Sigmoid colon (tissue), 3 donors: Measurements from ENCODE around the gene VOPP1.

Experiments used
- POLR2A ChIP-seq, 2 donors: fragments of 450-650 bp; IDR thresholded peaks; one replicate each; pipeline ENCODE4 v1.6.1; 2016; ENCODE audit warnings: antibody characterized with exemption in 2 of 2, mild to moderate bottlenecking in 2 of 2, moderate library complexity in 2 of 2
- TF ChIP-seq, protein P1 (sequence below), 4 experiments: fragments of 450-650 bp in 3 of 4; fragments of 200-600 bp in 1 of 4; IDR thresholded peaks; one replicate each; pipeline ENCODE4 v1.5.1; 2016 to 2019; ENCODE audit warnings: antibody characterized with exemption in 4 of 4, mild to moderate bottlenecking in 3 of 4, moderate library complexity in 2 of 4

DNA sequence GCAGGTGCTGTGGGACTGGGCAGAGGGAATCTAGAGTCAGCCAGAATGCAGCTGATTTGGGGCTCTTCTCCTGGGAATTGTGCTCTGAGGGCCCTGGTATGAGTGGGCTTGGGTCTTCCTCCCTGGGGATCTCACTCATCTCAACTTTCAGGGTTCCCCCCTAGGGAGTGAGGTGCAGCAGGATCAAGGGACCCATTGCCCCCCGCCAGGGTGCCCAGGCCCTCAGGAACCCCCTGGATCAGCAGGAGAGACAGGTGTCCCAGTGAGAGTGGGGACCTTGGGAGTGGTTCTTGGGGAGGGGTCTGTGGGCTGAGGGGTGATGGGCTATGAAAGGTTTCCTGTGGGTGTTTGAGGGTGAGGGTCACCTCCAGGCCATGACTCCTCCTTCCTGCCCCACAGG lies 17.6 kb upstream of the VOPP1 start:
- no peak for TF ChIP-seq POLR2A (IDR thresholded peaks at IDR 0.05)
- TF ChIP-seq, protein P1, sequence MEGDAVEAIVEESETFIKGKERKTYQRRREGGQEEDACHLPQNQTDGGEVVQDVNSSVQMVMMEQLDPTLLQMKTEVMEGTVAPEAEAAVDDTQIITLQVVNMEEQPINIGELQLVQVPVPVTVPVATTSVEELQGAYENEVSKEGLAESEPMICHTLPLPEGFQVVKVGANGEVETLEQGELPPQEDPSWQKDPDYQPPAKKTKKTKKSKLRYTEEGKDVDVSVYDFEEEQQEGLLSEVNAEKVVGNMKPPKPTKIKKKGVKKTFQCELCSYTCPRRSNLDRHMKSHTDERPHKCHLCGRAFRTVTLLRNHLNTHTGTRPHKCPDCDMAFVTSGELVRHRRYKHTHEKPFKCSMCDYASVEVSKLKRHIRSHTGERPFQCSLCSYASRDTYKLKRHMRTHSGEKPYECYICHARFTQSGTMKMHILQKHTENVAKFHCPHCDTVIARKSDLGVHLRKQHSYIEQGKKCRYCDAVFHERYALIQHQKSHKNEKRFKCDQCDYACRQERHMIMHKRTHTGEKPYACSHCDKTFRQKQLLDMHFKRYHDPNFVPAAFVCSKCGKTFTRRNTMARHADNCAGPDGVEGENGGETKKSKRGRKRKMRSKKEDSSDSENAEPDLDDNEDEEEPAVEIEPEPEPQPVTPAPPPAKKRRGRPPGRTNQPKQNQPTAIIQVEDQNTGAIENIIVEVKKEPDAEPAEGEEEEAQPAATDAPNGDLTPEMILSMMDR (IDR thresholded peaks at IDR 0.05): no peak
